Choroid plexus epithelial cell (primary cell): ENCODE data around the gene MON2.

Experiments used
- DNase-seq: peaks from one replicate; pipeline ENCODE4 v3.0.0-alpha.2; 2010; ENCODE audit warnings: low read depth
- H3K4me3 ChIP-seq: 2 replicates; pipeline ENCODE4 v1.5.1; 2011; ENCODE audit warnings: low read depth, mild to moderate bottlenecking, control low read depth, low read length, moderate library complexity
- TF ChIP-seq, protein P1 (sequence below): conservative IDR thresholded peaks from 2 replicates; pipeline ENCODE4 v1.5.1; 2011; ENCODE audit warnings: low read depth, mild to moderate bottlenecking, control low read depth, inconsistent platforms, low read length, moderate library complexity

Gene MON2

DNA sequence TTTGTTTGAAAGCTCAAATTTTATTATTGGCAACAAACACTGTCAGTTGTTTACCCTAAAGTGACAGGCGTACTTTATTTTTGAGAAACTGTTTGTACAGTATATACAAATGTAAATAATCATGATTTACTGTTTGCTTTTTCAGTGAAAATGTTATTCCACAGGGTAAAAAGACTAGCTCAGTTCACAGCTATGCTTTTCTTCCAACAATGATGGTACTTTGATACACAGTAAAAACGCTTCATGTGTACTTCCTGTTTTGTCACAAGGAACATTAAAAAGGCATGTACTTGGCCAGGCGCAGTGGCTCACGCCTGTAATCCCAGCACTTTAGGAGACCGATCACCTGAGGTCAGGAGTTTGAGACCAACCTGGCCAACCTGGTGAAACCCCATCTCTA is 53.7 kb downstream of the MON2 start:
- no peak overlapping the region for H3K4me3 ChIP-seq
- TF ChIP-seq, protein P1, sequence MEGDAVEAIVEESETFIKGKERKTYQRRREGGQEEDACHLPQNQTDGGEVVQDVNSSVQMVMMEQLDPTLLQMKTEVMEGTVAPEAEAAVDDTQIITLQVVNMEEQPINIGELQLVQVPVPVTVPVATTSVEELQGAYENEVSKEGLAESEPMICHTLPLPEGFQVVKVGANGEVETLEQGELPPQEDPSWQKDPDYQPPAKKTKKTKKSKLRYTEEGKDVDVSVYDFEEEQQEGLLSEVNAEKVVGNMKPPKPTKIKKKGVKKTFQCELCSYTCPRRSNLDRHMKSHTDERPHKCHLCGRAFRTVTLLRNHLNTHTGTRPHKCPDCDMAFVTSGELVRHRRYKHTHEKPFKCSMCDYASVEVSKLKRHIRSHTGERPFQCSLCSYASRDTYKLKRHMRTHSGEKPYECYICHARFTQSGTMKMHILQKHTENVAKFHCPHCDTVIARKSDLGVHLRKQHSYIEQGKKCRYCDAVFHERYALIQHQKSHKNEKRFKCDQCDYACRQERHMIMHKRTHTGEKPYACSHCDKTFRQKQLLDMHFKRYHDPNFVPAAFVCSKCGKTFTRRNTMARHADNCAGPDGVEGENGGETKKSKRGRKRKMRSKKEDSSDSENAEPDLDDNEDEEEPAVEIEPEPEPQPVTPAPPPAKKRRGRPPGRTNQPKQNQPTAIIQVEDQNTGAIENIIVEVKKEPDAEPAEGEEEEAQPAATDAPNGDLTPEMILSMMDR: no peak
- no peak for DNase-seq

DNA sequence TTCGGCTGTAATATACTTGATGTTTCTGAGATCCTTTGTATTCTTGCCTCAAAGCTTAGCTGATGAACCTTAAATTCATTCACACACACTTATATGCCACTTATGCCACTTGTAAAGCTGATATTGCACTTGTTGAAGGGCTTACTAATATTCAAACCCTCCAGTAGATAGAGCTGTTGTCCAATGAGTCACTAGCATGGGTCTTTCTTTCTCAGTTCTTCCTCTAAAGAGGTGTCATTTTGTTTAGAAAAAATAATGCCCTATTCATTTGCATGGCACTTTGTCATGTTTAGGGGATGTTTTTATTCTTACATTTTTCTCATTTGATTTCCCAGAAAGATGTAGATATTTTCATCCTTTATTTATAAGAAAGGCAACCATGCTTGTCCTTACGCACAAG is 56.4 kb downstream of the MON2 start:
- DNase-seq: peak; percentile 43
- TF ChIP-seq, protein P1: no peak
- H3K4me3 ChIP-seq: no peak overlapping the region

DNA sequence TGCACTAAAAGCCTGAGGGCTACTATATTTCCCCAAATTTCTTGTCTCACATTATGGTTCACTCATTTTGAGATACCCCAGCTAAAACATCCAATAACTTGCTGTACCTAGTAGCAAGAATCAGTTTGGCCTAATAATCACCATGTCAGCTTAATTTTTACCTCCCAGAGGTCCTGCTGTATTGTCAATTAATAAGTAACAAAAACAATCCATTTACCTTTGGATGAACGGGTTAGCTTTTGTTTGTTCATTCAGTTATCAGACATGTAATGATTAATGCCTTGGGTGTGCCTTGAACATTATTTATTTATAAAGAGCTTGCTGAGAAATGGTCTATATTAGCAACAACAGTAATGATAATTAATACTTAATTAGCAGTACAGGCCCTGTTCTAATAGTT is 57.0 kb downstream of the MON2 start:
- TF ChIP-seq, protein P1: no peak
- DNase-seq: no peak
- no peak overlapping the region for H3K4me3 ChIP-seq

DNA sequence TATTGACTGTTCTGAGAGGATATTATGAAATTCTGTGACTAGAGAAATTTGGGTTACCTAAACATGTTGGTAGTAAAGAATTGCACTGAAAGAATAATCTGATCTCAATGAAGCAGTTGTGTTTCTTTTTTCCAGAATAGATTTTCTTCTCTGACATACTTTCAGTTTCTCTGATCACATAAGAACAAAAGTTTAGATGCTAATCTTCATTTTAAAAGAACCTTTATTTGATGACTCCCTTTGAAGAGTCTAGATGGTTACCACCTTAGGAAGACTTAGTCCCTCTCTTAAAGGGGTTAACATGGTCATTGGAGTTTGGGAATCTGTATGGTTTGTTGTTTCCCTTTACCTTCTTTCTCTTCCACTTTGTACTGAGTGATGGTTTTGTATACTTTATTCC is 58.6 kb downstream of the MON2 start:
- TF ChIP-seq, protein P1: no peak
- no peak for DNase-seq
- H3K4me3 ChIP-seq: no peak overlapping the region

DNA sequence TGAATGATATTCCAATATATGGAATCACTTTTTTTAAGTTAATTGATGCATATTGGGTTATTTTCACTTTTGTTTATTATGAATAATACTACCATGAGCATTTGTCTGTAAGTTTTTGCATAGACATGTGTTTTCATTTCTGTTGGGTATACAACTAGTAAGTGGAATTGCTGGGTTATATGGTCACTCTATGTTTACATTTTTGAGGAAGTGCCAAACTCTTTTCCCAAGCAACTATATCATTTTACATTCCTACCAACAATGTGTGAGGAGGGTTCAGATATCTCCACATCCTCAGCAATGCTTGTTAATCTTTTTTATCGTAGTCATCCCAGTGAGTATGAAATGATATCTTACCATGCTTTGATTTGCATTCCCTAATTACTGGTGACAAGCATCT is 64.0 kb downstream of the MON2 start:
- peak; percentile 84 for DNase-seq
- H3K4me3 ChIP-seq: no peak overlapping the region
- TF ChIP-seq, protein P1: no peak

DNA sequence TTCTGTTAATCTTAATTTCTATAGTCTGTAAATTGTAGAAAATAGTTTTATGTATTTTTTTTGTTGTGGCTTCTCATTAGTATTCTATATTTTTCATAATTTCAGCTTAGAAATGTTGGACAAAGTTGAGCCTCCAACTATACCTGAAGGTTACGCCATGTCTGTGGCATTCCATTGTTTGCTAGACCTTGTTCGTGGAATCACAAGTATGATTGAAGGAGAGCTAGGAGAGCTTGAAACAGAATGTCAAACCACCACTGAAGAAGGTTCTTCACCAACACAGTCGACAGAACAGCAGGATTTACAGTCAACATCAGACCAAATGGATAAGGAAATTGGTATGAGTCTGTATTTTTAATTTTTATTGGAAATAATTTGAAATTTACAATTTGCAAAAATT is 65.7 kb downstream of the MON2 start:
- TF ChIP-seq, protein P1: no peak
- no peak overlapping the region for H3K4me3 ChIP-seq
- DNase-seq: no peak

DNA sequence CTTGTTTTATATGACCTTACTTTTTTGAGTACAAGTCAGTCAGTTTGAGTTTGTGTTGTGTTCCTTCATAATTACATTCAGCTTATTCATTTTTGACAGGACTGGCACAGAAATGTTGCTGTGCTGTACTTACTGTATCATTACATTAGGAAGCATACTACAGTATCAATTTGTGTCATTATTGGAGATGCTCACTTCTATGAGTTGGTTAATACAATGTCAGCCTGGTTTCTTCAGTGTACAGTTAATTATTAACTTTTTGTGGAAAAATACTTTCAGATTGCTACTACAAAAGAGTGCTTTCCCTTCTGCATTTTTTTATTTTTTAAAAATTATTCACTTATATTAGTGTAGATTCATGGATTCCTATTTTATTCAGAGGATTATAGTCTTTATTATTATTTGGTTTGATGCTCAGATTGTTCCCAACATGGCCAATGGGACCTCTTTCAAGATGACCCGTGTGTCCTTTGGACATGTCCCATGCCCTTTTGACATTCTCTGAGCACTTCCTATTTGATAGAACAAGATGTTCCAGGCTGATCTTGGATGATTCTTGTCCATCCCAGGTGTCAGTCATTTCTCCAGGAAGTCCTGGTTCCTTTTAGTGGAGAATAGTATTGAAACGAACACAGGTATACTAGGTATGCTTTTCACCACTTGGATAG is 66.6 kb downstream of the MON2 start:
- H3K4me3 ChIP-seq: no peak overlapping the region
- TF ChIP-seq, protein P1: no peak
- no peak for DNase-seq
